ENCODE results near the gene SPDYE3.
"Not testable (repeated sequence)": the region's sequence is repeated elsewhere in the genome, so short reads cannot be mapped to it uniquely, and the experiment has no call there.

Gene SPDYE3

DNA sequence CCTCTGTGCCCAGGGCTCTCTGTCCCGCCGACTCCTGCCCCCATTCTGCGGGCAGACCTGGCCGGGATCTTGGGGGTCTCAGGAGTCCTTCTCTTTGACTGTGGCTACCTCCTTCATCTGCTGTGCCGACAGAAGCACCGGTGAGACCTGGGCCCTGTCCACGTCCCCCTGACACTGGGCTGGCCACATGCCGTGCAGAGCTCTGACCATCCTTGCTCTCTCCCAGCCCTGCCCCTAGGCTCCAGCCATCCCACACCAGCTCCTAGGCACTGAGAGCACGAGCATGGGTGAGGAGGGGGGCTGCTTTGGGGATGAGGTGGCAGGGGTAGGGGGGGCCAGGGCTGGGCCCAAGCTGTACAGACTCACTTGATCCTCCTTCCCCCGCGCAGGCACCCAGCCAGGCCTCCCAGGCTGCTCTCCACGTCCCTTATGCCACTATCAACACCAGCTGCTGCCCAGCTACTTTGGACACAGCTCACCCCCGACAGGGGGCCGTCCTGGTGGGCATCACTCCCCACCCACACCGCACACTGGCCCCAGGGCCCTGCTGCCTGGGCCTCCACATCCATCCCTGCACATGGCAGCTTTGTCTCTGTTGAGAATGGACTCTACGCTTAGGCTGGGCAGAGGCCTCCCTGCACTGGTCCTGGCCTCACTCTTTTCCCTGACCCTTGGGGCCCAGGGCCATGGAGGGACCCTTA lies 45.6 kb downstream of the SPDYE3 start:
- no peak for FAIRE-seq

GRCh38 chr7:100353685-100354330 lies 46.3 kb downstream of the SPDYE3 start:
- no peak for FAIRE-seq

GRCh38 chr7:100356416-100357068 lies 49.0 kb downstream of the SPDYE3 start:
- FAIRE-seq, result no peak

DNA sequence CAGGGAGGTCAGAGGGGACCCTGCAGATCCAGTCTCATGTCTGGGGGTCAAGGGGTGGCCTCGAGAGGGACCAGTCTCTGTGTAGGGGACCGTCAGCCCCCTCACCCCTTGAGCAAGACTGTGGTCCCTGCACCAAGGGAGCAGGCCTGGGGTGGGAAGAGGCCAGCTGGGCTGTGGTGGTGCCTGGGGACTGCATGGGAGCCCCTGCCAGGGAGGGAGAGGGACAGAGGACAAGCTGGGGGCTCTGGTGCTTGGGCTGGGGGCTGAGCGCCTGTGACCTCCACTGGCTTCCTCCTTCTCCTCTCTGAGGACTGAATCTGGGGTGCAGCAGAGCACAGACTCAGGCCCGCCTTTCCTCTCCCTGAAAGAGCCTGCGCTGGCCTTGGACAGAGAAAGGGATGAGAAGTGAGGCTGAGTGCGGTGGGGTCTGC lies 49.6 kb downstream of the SPDYE3 start:
- no peak for FAIRE-seq

DNA sequence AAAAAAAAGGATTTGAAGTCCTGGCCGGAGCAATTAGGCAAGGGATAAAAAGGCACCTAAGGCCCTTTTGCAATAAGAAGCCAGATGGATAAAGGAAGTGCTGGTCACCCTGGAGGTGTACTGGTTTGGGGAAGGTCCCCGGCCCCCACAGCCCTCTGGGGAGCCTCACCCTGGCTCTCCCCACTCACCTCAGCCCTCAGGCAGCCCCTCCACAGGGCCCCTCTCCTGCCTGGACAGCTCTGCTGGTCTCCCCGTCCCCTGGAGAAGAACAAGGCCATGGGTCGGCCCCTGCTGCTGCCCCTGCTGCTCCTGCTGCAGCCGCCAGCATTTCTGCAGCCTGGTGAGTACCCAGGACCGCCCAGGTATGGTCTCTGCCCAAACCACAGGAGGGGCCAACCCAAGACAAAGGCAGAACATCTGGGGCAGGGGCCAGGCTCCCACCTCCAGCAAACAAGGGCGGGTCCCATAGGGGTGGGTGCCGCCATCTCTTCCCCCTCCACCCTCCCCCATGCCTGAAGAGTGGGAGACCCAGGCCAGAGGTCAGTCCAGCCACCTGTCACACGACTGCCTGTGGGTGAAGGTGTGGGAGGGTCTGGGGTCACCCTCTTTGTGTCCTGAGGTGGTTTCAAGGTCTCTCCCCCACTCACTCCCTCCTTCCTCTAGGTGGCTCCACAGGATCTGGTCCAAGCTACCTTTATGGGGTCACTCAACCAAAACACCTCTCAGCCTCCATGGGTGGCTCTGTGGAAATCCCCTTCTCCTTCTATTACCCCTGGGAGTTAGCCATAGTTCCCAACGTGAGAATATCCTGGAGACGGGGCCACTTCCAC lies 50.7 kb downstream of the SPDYE3 start, which contains the start of gene PILRB:
Gene PILRB (plus strand): TSS at position 91 of the 830 bp plus-strand sequence. CDS start 186 bp downstream, at position 277.
- FAIRE-seq, result no peak

- no peak for FAIRE-seq
These were observed 51.3 kb downstream of the SPDYE3 start for GRCh38 chr7:100358857-100359212.

GRCh38 chr7:100360135-100360854 lies 52.8 kb downstream of the SPDYE3 start:
- FAIRE-seq, result no peak

GRCh38 chr7:100363098-100363497 lies 55.6 kb downstream of the SPDYE3 start:
- FAIRE-seq, result no peak

DNA sequence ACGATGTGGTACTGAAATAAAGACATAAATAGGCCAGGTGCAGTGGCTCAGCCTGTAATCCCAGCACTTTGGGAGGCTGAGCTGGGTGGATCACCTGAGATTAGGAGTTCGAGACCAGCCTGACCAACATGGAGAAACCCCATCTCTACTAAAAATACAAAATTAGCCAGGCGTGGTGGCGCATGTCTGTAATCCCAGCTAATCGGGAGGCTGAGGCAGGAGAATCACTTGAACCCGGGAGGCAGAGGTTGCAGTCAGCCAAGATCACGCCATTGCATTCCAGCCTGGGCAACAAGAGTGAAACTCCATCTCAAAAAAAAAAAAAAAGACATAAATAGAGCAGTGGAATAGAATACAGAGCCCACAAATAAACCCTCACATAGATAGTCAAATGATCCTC lies 56.3 kb downstream of the SPDYE3 start:
- FAIRE-seq, result not testable (repeated sequence)

DNA sequence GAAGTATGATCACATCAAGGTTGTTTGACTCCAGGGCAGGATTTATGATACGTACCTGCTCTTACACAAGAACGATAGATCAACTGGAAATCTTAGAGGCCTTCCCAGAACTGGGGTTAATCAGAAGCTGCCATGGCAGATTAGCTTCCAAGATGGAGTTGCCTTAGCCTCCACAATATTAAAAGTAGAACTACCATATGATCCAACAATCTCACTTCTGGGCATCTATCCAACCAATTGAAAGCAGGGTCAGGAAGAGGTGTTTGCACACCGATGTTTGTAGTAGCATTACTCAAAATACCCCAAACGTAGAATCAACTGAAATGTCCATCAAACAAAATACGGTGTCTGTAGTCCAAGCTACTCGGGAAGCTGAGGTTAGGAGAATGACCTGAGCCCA lies 57.0 kb downstream of the SPDYE3 start:
- no peak for FAIRE-seq

GRCh38 chr7:100365998-100366367 lies 58.5 kb downstream of the SPDYE3 start:
- FAIRE-seq, result not testable (repeated sequence)

GRCh38 chr7:100366411-100367250 lies 59.1 kb downstream of the SPDYE3 start:
- FAIRE-seq, result no peak

- no peak for FAIRE-seq
These were observed 59.7 kb downstream of the SPDYE3 start for GRCh38 chr7:100367251-100367620.

- FAIRE-seq, result no peak
These were observed 60.4 kb downstream of the SPDYE3 start for GRCh38 chr7:100367676-100368613.

- no peak for FAIRE-seq
These were observed 61.6 kb downstream of the SPDYE3 start for GRCh38 chr7:100369105-100369504.

- FAIRE-seq, result no peak
These were observed 62.8 kb downstream of the SPDYE3 start for GRCh38 chr7:100370303-100370702.

DNA sequence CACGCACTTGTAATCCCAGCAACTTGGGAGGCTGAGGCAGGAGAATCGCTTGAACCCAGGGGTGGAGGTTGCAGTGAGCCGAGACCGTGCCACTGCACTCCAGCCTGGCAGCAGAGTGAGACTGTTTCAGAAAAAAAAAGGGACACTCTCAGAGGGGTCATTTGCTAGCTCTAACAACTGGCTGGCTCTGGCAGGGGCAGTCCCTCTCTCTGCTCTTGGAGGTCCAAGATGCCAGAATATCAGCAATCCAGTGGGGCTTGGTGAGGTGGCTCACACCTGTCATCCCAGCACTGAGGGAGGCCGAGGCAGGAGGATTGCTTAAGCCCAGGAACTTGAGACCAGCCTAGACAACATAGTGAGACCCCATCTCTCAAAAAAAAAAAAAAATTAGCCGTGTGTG lies 63.2 kb downstream of the SPDYE3 start:
- no peak for FAIRE-seq

DNA sequence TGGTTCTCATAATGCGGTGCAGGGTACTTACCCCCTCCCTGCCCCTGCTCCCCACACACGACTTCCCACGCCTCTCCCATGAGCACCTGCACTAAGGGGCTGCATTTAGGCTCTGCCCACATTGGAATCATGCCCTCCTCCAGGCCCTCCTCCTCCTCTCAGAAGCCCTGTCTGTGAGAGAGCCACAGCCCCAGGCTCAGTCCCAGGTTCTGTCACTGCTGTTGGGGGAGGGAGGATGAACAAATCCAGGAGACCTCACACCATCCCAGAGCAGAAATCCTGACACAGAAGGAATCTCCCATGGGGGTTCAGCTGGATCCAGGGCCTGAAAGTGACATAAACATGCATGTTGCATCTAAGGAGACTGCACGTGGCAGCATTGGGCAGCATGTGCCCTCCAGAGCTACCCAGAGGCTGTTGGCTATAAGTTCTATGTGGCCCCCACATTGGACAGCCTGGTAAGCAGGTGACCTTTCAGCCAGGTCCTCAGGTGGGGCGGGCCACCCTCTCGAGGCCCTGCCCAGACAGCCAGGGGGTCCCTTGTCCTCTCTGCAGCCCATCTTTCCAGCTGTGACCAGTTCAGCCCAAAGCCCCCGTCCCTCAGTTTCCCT lies 64.2 kb downstream of the SPDYE3 start:
- no peak for FAIRE-seq

All from islet of Langerhans (tissue), 1 donor.